ENCODE results near the gene AQP7.
"Not testable (repeated sequence)": the region's sequence is repeated elsewhere in the genome, so short reads cannot be mapped to it uniquely, and the experiment has no call there.

GRCh38 chr9:33386998-33387397 is 15.4 kb downstream of the AQP7 start:
- TF ChIP-seq, protein P1, sequence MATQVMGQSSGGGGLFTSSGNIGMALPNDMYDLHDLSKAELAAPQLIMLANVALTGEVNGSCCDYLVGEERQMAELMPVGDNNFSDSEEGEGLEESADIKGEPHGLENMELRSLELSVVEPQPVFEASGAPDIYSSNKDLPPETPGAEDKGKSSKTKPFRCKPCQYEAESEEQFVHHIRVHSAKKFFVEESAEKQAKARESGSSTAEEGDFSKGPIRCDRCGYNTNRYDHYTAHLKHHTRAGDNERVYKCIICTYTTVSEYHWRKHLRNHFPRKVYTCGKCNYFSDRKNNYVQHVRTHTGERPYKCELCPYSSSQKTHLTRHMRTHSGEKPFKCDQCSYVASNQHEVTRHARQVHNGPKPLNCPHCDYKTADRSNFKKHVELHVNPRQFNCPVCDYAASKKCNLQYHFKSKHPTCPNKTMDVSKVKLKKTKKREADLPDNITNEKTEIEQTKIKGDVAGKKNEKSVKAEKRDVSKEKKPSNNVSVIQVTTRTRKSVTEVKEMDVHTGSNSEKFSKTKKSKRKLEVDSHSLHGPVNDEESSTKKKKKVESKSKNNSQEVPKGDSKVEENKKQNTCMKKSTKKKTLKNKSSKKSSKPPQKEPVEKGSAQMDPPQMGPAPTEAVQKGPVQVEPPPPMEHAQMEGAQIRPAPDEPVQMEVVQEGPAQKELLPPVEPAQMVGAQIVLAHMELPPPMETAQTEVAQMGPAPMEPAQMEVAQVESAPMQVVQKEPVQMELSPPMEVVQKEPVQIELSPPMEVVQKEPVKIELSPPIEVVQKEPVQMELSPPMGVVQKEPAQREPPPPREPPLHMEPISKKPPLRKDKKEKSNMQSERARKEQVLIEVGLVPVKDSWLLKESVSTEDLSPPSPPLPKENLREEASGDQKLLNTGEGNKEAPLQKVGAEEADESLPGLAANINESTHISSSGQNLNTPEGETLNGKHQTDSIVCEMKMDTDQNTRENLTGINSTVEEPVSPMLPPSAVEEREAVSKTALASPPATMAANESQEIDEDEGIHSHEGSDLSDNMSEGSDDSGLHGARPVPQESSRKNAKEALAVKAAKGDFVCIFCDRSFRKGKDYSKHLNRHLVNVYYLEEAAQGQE (IDR thresholded peaks at IDR 0.05), result not testable (repeated sequence)
- TF ChIP-seq, protein P2, sequence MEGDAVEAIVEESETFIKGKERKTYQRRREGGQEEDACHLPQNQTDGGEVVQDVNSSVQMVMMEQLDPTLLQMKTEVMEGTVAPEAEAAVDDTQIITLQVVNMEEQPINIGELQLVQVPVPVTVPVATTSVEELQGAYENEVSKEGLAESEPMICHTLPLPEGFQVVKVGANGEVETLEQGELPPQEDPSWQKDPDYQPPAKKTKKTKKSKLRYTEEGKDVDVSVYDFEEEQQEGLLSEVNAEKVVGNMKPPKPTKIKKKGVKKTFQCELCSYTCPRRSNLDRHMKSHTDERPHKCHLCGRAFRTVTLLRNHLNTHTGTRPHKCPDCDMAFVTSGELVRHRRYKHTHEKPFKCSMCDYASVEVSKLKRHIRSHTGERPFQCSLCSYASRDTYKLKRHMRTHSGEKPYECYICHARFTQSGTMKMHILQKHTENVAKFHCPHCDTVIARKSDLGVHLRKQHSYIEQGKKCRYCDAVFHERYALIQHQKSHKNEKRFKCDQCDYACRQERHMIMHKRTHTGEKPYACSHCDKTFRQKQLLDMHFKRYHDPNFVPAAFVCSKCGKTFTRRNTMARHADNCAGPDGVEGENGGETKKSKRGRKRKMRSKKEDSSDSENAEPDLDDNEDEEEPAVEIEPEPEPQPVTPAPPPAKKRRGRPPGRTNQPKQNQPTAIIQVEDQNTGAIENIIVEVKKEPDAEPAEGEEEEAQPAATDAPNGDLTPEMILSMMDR (IDR thresholded peaks at IDR 0.05; ENCODE audit: low read depth, low read length, missing input control), result not testable (repeated sequence)
- not testable (repeated sequence) for TF ChIP-seq YY1, ZBTB33 (IDR thresholded peaks at IDR 0.05)

Measured in liver (tissue), 2 donors.